ENCODE results near the gene PSMD14.

The PSMD14 gene

DNA sequence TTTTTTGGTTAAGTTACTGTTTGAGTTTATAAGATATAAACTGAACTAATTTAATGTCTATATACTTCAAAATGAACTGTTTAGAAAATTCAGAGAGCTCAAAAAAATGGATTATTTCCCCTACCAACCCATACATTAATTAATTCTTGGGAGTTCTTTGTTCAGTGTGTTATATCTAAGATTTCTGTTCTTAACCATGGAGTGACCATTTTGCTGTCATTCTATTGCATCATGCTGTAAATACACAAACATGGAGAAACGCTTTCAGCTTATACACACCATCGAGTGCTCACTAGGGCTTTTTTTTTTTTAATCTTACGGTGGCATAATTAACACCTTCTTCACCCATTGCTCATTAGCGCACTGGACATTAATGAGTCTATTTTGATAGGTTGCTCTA lies 74.5 kb downstream of the PSMD14 start:
- no peak for DNase-seq (ENCODE audit: low read depth in 2 of 2)

DNA sequence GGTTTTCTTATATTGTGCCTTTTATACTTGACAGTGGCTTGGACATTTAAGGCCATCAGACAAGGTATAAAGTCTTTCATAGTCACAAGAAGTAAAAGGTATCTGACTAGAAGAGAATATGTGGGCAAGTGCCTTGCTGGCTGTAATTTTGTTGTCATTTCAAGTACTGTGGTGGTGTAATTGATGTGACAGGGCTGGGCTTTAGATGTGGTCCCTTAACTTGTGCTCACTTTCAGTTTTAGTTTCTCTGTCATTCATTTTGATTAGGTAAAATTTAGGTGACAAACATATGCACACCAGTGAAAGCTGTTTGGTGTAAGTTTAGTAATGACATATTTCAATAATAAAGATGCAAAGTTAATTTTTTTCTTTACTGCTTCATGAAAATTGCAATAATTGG lies 76.6 kb downstream of the PSMD14 start:
- no peak for DNase-seq (ENCODE audit: low read depth in 2 of 2)

DNA sequence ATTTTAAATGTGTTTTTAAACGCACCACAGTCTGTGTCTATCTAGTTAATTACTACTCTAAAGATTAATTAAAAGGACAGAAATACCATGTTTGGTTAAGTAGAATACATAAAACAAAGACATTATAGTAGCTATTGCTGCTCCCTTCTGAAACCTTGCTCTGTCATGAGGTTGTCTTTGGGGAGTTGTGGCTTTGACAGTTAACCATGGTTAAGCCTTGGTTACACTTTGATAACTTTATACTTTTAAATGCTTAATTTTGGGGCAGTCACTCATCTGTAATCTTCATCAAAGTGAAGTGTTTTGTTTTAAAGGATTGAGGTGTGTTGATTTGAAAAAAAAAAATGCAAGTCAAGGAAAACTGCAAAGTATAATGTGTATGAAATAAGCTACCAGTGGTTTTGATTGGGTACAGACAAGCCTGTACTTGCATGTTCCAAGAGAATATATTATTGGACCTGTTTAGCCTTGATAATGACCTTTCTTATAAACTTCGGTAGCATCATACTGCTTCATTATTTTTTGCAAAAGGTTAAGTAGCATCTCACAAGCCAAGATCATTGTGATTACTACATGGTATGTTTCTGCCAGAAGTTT lies 78.1 kb downstream of the PSMD14 start:
- no peak for DNase-seq (ENCODE audit: low read depth in 2 of 2)

DNA sequence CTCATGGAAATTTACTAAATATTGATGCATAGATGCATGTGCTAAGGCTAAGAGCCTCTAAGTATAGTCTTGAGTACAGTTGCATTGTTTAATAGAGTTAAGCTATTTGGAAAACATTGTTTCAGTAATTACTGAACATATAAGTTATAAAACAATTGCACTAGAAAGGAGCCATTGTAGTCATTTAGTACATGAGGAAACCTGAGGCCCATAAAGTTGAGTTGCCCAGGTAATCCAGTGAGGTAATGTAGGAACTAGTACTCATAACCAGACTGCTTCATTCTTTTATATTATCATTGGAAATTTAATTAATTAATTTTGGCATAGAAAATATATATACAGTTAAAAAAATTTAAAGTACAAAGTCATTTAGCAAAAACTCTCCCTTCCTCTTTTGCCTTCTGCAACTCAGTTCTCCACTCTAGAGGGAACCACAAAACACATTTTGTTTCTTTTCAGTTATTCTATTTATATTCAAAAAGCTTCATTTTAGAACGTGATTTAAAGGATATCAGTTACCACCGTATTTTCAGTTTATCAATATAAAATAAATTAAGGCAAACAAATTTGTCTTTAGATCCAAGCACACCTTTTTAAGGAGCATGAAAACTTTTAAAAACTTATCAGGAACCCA lies 80.0 kb downstream of the PSMD14 start:
- no peak for DNase-seq (ENCODE audit: low read depth in 2 of 2)

DNA sequence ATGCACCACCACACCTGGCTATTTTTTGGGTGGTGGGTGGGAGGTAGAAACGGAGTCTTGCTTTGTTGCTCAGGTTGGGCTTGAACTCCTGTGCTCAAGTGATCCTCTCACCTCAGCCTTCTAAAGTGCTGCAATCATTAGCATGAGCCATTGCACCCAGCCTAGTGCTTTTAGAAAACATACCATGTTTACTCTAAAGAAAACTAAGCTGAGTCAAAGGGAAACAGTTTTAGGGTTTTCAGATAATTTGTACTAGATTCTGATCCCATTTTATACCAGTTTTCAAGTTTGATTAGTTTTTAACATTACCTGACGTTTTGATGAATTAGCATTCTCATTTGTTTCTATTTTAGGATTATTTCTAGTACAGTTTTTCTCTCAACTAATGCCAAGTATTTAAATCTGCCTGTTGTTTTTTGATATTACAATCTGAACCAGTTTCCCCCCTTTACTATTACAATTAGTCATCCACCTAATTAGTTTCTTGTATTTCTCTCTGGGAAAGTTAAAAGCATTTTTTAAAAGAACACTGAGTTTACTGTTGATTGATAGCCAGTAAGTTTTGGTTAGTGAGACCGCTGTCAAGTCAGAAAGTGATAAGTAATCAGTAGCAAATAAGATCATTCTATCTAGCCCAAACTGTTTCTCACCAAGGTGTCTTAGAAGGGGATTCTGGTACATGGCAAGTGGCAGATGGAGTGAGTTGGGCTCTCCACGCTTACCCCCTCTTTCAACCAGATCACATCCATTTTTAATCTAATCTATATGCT lies 83.7 kb downstream of the PSMD14 start:
- DNase-seq (ENCODE audit: low read depth in 2 of 2), result no peak

DNA sequence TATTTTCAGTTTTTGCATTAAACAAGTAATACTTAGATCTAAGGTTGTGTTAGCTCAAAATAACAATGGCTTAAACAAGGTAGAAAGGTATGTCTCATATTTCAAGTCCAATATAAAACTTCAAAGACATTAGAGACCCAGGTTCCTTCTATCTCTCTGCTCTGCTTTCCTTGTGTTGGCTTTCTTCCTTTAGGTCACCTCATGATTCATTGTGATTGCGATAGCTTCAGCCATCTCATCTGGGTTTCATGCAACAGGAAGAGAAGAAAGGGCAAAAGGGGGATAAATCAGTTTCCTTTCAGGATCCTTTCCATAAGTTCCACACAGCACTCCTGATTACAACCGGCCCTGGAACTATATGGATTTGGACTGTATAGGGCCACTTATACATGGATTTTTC lies 91.9 kb downstream of the PSMD14 start:
- DNase-seq (ENCODE audit: low read depth in 2 of 2), result no peak

DNA sequence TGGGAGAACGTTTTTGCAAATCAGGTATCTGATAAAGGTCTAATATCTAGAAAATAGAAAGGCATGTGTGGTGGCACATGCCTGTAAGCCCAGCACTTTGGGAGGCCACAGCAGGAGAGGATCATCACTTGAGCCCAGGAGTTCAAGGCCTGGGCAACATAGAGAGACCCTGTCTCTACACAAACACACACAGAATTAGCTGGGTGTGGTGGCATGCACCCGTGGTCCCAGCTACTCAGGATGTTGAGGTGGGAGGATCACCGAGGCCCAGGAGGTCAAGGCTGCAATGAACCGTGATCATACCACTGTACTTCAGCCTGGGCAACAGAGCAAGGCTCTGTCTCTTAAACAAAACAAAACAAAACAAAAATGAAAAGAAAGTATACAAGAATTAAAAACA lies 94.1 kb downstream of the PSMD14 start:
- DNase-seq (ENCODE audit: low read depth in 2 of 2), result no peak

DNA sequence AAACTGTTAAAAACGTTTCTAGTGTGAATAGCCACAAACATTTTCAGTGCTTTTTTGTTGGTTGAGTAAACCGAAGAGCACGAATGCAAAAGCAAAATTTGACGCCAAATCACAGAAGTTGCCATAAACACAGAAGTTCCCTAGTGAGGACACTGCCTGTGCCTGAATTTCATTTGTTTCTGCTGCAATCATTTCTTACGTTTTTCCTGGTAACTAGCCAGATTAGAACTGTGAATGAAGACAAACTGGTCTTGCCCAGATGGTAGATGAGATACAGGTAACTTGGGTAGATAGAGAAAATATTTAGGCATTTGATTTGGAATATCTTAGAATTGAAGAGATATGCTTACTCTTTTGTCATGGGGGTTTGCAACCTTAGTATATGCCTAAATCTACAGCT lies 98.1 kb downstream of the PSMD14 start:
- no peak for DNase-seq (ENCODE audit: low read depth in 2 of 2)

DNA sequence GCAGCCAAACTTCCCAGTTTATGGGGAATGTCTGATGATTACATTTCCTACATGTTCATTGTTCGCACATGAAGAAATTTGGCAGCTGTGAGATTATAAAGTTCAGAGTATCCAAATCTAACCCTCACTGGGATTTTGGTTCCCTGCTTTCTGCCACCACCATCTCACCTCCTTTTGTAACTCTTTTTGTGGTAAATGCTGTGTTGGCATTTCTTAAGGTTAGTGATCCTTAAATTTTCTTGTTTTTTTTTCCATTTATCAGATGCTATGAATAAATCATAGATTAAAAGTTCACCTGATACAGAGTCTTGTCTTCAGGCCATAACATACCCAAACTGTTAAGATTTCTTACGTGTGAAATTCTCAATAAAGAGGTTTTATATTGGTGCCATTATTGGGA lies 99.4 kb downstream of the PSMD14 start:
- no peak for DNase-seq (ENCODE audit: low read depth in 2 of 2)

DNA sequence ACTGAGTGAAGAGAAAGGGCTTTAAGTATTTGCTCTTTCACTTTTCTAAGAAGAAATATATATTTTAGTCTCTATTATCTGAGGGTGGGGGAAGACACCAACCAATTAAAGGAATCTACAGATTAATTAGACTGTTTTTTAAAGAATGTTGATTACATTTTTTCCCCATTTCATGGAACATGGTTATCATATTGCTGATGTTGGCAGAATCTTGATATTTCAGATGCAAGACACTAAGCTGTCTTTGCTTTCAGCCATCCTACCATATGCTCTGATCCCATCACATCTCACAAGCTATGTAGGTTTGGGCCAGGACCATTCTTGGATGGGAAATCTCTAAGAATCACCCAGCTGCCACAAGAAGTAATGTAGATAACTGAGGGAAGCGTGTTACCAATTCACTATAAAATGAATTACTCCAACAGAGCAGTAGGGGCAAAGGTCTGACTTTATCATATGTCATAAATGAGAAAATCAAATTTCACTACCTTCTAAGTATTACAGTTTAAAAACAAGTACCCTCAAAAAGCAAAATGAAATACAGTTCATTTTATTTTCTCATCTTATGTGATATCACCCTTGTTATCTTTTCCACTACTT lies 101.2 kb downstream of the PSMD14 start:
- DNase-seq (ENCODE audit: low read depth in 2 of 2), result no peak

DNA sequence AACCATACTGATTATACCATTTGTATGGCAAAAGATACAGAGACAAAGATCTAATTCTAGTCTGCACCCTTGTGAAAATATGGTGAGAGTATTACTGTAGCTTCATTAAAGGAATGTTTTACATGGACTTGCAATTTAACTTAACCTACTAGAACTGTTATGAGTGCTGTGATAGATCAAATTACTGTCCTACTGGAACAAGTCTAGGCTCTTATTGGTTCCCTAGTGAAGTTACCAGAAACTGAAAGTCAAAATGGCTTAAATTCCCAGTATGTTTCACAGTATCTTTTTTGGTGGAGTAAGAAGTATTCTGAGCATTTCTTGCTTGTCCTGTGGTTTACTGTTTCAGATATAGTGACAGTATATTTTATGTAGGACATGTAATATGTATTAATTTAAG lies 104.1 kb downstream of the PSMD14 start:
- no peak for DNase-seq (ENCODE audit: low read depth in 2 of 2)

DNA sequence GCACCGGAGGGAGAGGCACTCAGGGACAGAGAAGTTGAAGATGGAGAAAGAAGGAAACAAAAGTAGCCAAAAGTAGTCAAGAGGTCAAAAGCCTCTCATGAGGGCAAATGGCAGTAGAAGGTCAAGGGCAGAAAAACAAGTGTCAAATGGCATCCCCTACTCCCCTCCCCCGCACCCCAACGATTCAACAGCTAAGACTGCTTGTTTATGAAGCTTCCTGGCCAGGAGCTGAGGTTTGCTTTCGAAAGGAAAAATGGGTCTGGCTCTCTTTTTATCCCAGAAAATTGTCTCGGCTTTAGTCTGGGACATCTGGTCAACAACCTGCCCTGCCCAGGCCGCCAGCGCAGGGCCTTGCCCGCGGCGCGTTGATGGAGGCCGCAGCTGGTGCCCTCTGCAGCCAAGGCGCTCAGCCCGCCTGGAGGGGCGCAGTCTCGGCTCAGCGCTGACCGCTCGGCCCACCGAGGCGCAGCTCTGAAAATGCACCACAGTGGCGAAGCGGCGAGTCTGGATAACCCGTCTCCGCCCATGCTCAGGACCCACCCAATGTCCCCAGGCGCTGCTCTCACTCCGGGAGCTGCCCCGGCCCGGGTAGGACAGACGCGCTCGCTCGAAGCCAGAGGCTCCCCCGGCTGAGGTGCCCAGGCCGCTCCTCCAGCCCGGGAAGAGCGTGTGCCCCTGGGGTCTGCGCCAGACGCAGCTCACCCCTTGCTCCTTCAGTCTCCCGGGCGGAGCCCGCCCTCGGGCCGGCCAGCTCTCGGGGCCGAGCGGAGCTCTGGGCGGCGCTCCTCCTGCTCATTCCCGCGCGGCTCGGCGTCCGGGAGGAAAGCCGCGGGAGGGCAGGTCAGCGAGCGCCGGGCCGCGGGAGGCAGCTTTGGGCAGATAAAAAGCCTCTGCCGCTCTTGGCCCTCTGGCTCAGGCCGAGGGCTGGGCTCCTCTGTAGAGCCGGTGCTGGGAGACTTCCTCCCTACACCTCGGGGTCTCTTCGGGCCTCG lies 106.1 kb downstream of the PSMD14 start:
- no peak for DNase-seq (ENCODE audit: low read depth in 2 of 2)

DNA sequence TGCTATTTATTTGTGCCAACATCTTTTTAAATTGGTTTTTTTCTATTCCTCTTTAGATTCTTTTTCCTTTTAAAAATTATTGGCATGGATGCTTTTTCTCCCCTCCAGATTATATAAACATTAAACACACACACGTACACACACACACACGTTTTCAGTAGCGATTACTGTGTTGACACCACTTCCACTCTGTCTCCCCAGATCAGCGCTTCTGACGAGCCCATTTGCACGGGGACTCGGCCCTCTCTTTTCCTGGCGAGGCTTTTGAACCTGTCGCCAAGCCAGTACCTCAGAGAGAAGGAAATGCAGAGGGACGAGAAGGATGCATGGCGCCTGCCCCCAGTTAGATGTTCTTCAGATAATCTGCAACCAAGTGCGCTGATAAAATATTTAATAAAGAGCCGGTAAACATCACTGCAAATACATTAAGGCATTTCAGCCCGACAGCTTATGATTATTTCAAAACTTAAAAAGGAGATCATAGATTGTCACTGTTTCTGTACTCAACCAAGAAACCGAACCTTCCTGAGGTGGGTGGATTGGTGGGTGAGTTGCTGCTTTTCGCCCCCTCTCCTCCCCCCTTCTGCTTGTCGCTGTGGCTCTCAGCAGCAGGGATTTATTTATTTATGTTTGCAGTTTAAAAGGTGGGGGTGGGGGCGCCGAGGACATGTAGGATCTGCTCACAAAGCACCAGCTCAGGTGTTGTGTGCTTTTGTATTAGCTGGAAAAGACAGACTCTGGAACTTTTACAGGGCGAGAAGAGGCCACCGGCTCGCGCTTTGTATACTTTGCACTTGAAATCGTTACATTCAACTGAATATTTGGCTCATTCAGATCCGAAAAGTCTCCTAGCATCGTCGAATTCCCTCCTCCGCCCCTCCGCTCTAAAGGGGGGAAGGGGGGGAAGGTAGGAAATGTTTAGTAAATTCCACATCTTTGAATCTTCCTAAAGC lies 107.1 kb downstream of the PSMD14 start:
- DNase-seq (ENCODE audit: low read depth in 2 of 2), result no peak

DNA sequence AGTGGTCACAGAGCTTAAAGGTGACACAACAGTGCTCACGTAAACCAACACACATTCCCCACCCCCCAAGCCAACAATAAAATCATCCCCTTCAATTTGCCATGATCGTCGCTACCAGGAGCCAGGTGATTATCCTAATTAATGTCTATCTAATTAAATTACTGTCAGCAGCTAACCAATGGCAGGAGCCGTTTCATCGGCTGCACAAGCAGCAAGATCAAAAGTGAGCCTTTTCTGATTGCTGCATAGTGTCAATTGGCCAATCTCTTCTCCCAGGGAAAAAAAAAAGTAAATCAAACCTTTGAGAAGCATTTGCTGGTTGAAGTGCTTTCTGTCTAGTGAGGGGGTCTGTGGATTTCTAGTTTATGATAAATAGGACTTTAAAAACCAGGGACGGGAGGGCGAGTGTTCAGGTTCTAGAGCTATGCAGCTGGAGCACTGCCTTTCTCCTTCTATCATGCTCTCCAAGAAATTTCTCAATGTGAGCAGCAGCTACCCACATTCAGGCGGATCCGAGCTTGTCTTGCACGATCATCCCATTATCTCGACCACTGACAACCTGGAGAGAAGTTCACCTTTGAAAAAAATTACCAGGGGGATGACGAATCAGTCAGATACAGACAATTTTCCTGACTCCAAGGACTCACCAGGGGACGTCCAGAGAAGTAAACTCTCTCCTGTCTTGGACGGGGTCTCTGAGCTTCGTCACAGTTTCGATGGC lies 107.9 kb downstream of the PSMD14 start, which contains the start of gene TBR1:
Gene TBR1 (plus strand): TSS at position 311 of the 721 bp plus-strand sequence. CDS start 114 bp downstream, at position 425.
- DNase-seq (ENCODE audit: low read depth in 2 of 2), result no peak

DNA sequence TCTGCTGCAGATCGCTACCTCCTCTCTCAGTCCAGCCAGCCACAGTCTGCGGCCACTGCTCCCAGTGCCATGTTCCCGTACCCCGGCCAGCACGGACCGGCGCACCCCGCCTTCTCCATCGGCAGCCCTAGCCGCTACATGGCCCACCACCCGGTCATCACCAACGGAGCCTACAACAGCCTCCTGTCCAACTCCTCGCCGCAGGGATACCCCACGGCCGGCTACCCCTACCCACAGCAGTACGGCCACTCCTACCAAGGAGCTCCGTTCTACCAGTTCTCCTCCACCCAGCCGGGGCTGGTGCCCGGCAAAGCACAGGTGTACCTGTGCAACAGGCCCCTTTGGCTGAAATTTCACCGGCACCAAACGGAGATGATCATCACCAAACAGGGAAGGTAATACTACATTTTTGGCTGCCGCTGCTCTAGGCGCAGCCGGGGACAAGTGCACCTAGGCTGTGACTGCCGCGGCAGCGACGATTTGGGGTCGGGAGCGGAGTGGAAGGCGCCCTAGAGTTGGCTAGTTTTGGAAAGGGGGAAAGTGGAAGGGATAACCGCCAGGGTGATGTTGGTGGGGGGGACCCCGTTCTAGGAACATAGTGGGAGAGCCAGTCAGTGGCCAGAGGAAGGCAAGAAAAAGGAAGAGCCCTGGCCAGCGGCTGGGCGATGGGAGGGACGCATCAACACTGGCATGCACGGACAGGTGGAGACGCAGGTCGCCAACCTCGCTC lies 108.6 kb downstream of the PSMD14 start:
- DNase-seq (ENCODE audit: low read depth in 2 of 2), result no peak

DNA sequence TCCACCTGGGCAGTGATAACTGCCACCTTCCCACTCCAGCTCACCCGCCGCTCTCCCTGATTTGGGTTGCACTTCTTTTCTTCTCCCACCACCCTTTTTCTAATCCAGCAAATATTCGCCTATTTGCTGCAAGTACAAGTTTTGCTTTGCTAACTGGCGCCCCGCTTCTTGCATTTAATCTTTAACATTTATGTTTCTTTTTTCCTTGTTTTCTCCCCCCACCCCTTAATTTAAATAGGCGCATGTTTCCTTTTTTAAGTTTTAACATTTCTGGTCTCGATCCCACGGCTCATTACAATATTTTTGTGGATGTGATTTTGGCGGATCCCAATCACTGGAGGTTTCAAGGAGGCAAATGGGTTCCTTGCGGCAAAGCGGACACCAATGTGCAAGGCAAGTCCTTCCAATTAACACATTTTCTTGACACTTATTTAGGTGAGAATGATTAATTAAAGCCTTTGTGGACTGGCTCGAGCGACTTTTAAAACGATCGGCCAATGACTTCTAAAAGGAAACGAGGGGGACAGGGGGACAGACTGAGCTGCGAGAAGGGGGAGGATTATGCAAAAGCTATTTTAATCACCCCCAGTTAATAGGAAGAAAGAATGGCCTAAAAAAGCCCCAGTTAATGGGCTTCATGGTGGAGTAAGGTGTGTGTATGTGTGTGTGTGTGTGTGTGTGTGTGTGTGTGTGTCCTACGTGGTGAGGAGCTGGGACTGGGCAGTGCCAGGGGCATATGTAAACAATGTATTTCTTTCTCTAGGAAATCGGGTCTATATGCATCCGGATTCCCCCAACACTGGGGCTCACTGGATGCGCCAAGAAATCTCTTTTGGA lies 109.4 kb downstream of the PSMD14 start:
- DNase-seq (ENCODE audit: low read depth in 2 of 2), result no peak

DNA sequence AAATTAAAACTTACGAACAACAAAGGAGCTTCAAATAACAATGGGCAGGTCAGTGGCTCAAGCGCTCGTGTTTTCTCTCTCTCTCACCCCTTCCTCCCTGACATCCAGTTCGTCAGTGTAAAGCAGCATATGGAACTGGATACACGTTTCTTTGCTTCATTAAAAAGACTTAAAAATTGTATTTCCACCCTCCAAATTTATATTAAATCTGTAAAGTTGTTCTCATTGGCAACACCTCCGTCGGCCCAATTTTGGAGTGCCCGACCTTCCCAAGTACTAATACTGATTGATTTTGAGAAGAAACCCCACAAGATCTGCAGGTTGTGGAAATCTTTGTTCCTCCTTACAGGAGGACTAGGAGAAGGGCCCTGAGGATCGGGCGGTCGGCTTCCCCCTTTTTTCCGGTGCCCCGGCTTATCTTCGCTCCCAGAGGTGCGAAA lies 110.1 kb downstream of the PSMD14 start:
- no peak for DNase-seq (ENCODE audit: low read depth in 2 of 2)

Measured in stimulated activated CD8-positive, alpha-beta memory T cell treated with anti-CD3 and anti-CD28 coated beads, Interleukin-15, amount 100 ng/mL, for 4 hours (primary cell).